Hematopoietic multipotent progenitor cell treated with erythropoietin and hydrocortisone succinate and interleukin-3 and kit ligand, for 8 days (in vitro differentiated cells): Measurements from ENCODE around the gene SLC22A1.
"Not testable (repeated sequence)": the region's sequence is repeated elsewhere in the genome, so short reads cannot be mapped to it uniquely, and the experiment has no call there.

ENCODE experiments used
- DNase-seq: peaks from one replicate; pipeline ENCODE4 v3.0.0-alpha.2; 2015

SLC22A1 gene

DNA sequence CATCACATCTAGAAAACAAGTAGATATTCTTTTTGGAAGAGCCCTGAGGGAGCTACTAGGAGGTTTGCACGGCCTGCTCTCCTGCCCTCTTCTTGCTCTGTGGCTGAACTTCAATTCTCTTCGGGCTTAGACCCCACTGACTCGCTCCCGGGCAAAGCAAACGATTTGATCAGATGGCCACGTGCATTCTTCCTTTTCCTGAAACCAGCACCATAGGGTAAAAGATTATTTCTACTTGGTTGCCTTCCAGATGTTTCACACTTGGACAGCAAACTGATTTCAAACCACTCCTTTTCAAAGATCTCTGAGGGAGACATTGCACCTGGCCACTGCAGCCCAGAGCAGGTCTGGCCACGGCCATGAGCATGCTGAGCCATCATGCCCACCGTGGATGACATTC, at the start of gene SLC22A1:
SLC22A1 (plus strand) TSS at position 258 of the 400 bp plus-strand sequence; CDS start at position 379, 121 bp downstream.
- no peak for DNase-seq

GRCh38 chr6:160073272-160073671, 48.3 kb upstream of the SLC22A1 start:
- no peak for DNase-seq

DNA sequence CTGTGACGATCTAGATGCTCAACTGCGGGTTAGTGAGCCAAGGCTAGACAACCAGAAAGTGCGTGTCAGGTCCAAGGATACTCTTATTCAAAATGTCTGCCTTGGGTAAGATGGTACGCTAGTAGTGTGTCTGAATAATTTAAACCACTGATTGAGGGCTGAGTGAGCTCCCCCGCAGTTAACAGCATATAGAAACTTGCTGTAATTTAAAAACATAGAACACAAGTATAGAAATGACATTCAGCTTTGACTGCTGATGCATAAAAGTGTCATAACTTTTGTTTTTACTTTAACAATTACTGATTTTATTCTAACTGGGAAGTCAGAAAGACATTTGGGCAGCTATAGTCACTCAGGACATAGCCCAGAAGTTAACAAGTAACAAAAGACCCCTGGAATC, 45.6 kb upstream of the SLC22A1 start:
- DNase-seq: no peak

- DNase-seq: no peak
Observed at GRCh38 chr6:160077024-160077423, 44.6 kb upstream of the SLC22A1 start.

- no peak for DNase-seq
Observed at GRCh38 chr6:160077526-160077925, 44.1 kb upstream of the SLC22A1 start.

- DNase-seq: no peak
Observed at GRCh38 chr6:160078883-160079685, 42.5 kb upstream of the SLC22A1 start.

- no peak for DNase-seq
Observed at GRCh38 chr6:160079686-160080043, 42.0 kb upstream of the SLC22A1 start.

DNA sequence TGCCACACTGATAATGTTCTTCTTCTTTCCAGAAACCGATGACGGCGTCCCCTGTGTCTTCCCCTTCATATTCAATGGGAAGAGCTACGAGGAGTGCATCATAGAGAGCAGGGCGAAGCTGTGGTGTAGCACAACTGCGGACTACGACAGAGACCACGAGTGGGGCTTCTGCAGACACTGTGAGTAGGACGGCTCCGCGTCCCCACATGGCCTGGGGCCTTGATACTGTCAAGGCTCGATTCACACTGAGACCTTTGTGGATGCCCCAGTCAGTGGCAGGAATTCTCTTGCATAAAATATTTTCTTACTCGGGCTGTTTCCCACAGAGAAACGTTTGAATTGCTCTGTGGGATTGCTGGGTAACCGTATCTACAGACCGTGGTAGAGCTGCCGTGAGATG, 41.5 kb upstream of the SLC22A1 start:
- no peak for DNase-seq

GRCh38 chr6:160081398-160081797, 40.2 kb upstream of the SLC22A1 start:
- no peak for DNase-seq

DNA sequence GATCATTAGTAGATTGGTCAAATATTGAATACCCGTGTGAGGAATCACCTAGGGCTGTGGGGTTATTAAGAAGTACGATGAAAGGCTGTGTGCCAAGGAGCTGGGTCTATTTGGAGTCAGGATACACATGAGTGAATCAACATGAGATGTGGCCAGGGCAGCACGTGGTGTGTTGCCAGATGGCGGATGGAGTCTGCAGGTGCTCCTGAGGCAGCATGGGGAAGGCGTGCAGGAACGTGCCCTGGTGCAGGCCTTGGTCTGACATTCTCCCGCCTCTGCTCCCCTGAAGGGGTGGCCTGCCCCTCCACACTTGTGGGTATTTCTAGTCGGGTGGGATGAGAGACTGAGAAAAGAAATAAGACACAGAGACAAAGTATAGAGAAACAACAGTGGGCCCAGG, 39.0 kb upstream of the SLC22A1 start:
- DNase-seq: no peak

DNA sequence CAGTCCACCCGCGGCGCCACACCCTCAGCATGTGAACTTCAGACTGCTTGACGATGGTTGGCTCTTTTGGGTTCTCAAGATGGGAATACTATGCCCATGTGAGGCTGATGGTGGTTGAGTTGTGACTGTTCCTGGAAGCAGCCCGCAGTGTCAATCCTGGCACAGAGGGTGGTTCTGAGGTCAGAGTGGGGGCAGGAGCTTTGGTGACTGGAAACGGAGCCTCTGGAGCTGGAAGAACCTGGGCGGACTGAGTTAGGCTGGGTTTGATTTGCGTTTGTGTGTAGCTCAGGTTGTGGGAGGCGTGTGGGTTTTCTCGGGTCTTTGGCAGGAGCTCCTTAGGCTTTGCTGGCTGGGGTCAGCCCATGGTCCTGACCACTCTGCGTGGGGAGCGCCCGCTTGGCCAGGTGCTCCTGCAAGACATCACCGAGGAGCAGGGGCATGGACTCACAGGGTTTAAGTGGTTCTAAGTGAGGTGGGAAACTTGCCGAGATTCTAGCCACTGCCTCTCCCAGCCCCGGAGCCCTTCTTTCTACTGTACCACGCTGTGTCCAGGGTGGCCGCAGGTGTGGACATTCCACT, 37.3 kb upstream of the SLC22A1 start:
- no peak for DNase-seq

GRCh38 chr6:160085226-160085625, 36.4 kb upstream of the SLC22A1 start:
- no peak for DNase-seq

GRCh38 chr6:160085713-160086505, 35.7 kb upstream of the SLC22A1 start:
- DNase-seq: no peak

- no peak for DNase-seq
Observed at GRCh38 chr6:160086754-160087153, 34.9 kb upstream of the SLC22A1 start.

GRCh38 chr6:160088069-160088783, 33.4 kb upstream of the SLC22A1 start:
- DNase-seq: peak; percentile 42

DNA sequence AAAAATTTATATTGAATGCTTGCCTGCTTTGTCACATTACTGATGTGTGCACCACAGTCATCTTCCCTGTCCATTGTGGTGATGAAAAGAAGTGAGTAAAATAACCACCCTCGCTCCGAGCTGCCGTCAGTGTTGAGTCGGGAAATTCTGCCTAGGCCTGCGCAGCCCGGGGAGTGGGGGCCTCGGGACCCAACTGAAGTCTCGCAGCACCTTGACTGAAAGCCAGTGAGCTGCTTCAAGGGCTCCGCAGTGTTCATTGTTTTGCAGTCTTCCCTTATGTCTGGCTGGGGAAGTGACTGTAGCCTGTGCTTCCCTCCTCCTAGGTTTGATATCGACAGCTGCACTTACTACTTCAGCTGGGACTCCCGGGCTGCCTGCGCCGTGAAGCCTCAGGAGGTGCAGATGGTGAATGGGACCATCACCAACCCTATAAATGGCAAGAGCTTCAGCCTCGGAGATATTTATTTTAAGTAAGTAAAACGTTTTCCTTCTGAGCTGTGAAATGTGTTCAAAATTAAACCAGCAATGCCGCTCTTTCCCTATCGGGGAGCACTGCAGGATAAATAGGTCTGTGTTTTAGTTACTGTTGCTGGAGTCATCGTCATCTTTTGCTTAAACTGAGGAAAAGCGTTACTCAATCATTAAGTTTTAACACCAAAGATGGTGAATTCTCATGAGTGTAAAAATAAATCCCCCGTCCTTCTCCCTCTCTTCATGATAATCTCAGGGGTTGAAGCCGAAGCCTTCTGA, 32.7 kb upstream of the SLC22A1 start:
- no peak for DNase-seq

- DNase-seq: no peak
Observed at GRCh38 chr6:160089534-160089897, 32.1 kb upstream of the SLC22A1 start.

GRCh38 chr6:160090442-160091239, 31.0 kb upstream of the SLC22A1 start:
- DNase-seq: not testable (repeated sequence)

- not testable (repeated sequence) for DNase-seq
Observed at GRCh38 chr6:160092176-160092575, 29.4 kb upstream of the SLC22A1 start.

DNA sequence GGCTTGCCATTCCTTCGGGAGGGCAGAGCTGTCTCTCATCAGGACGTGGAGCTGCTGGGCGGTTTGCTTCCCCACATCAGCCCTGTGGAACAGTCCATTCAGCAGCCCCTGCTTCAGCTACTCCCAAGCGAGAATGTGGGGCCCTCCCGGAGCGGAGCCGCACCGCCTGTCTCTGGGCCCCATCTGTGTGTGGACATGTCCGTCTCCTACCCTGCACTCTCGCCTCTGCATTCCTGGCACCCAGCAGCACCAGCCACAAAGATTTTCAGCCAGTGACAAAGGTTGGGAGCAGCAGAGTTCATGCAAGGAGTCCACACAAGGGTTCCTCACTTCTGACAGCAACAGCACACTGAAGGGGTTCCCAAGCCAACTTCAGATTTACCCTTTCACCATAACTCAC, 29.0 kb upstream of the SLC22A1 start:
- no peak for DNase-seq

GRCh38 chr6:160093061-160093460, 28.6 kb upstream of the SLC22A1 start:
- DNase-seq: no peak

GRCh38 chr6:160093946-160094345, 27.7 kb upstream of the SLC22A1 start:
- DNase-seq: no peak
